Measurements from ENCODE around the gene TMEM60.

- TF ChIP-seq ZNF274 (IDR thresholded peaks at IDR 0.05; ENCODE audit: borderline replicate concordance, extremely low read depth, low read length), result no peak
- TF ChIP-seq TAF1 (IDR thresholded peaks at IDR 0.05; ENCODE audit: low read depth, low read length), result no peak
- TF ChIP-seq, protein P1, sequence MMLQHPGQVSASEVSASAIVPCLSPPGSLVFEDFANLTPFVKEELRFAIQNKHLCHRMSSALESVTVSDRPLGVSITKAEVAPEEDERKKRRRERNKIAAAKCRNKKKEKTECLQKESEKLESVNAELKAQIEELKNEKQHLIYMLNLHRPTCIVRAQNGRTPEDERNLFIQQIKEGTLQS (IDR thresholded peaks at IDR 0.05; ENCODE audit: insufficient read depth, low read depth, low read length), result no peak
- no peak for TF ChIP-seq POLR2AphosphoS5 (IDR thresholded peaks at IDR 0.05; ENCODE audit: low read depth, low read length)
- TF ChIP-seq SP1 (IDR thresholded peaks at IDR 0.05; ENCODE audit: low read depth, low read length), result no peak
- TF ChIP-seq CEBPB (IDR thresholded peaks at IDR 0.05; ENCODE audit: low read depth, low read length), result no peak
- TF ChIP-seq, protein P2, sequence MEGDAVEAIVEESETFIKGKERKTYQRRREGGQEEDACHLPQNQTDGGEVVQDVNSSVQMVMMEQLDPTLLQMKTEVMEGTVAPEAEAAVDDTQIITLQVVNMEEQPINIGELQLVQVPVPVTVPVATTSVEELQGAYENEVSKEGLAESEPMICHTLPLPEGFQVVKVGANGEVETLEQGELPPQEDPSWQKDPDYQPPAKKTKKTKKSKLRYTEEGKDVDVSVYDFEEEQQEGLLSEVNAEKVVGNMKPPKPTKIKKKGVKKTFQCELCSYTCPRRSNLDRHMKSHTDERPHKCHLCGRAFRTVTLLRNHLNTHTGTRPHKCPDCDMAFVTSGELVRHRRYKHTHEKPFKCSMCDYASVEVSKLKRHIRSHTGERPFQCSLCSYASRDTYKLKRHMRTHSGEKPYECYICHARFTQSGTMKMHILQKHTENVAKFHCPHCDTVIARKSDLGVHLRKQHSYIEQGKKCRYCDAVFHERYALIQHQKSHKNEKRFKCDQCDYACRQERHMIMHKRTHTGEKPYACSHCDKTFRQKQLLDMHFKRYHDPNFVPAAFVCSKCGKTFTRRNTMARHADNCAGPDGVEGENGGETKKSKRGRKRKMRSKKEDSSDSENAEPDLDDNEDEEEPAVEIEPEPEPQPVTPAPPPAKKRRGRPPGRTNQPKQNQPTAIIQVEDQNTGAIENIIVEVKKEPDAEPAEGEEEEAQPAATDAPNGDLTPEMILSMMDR (IDR thresholded peaks at IDR 0.05; ENCODE audit: control extremely low read depth in 1 of 3, insufficient read depth in 1 of 3, low read depth in 1 of 3, low read length in 3 of 3), result no peak
Observed at GRCh38 chr7:77843194-77843593, 45.0 kb upstream of the TMEM60 start.
